ENCODE data around the gene COA7. TPM values are rescaled to one million over a fixed set of nuclear protein-coding genes. Genes with fewer than 3 reads are reported as not detected.

COA7 gene
- total RNA-seq, 4 donors from 2014 or later = 2.2 to 12.7 (median 9.1) TPM

GRCh38 chr1:52651904-52652303 lies 46.2 kb downstream of the COA7 start:
- Histone ChIP-seq H3K4me3 (no peak overlapping the region), H3K36me3 (no peaks in the 10 kb centered on the region), H3K9me3 (no peaks in the 10 kb centered on the region), H3K27ac (no peak overlapping the region), H3K27me3 (no peaks in the 10 kb centered on the region), H3K4me1 (no peaks in the 10 kb centered on the region)
- intact Hi-C loops (cut with DNase I; ENCODE audit: low total_unique reads) (no loop called here), in situ Hi-C loops (cut with MboI; ENCODE audit: low pct_ligation_motif_present in 1 of 4, low pct_unique_long_range_greater_than_20kb in 1 of 4, low sequenced_read_pairs in 3 of 4) (no loop called here)
- TF ChIP-seq POLR2A (IDR thresholded peaks at IDR 0.05) = no peak
- no peak for TF ChIP-seq EP300 (IDR thresholded peaks at IDR 0.05; ENCODE audit: low read depth)
- TF ChIP-seq POLR2AphosphoS5 (IDR thresholded peaks at IDR 0.05) = no peak
- no peak for TF ChIP-seq CTCF (IDR thresholded peaks at IDR 0.05)
- DNase-seq = no peak
- WGBS, 2 donors (ENCODE audit: low coverage in 1 of 2) = 55% methylated on average over 1 of the region's 1 CpG; no CpG with 5 or more reads in 1 of the 2 donors

DNA sequence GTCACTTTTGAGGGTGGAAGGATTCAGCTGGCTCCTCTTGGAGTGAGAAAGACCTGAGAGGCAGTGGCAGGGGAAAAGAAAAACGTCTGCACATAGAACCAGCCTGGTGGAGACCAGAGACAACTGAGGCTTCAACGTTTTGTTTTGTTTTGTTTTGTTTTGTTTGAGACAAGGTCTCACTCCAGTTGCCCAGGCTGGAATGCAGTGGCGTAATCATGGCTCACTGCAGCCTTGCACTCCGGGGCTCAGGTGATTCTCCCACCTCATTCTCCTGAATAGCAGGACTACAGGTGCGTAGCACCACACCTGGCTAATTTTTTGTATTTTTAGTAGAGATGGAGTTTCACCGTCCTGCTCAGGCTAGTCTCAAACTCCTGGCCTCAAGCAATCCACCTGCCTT lies 52.9 kb downstream of the COA7 start:
- H3K4me1 ChIP-seq = no peaks in the 10 kb centered on the region
- no peaks in the 10 kb centered on the region for H3K9me3 ChIP-seq
- H3K4me3 ChIP-seq = no peak overlapping the region
- H3K27me3 ChIP-seq = no peaks in the 10 kb centered on the region
- intact Hi-C loops (cut with DNase I; ENCODE audit: low total_unique reads) (no loop called here), in situ Hi-C loops (cut with MboI; ENCODE audit: low pct_ligation_motif_present in 1 of 4, low pct_unique_long_range_greater_than_20kb in 1 of 4, low sequenced_read_pairs in 3 of 4) (no loop called here)
- TF ChIP-seq EP300 (IDR thresholded peaks at IDR 0.05; ENCODE audit: low read depth) = no peak
- TF ChIP-seq POLR2AphosphoS5 (IDR thresholded peaks at IDR 0.05) = no peak
- TF ChIP-seq POLR2A (IDR thresholded peaks at IDR 0.05) = no peak
- TF ChIP-seq CTCF (IDR thresholded peaks at IDR 0.05) = no peak
- WGBS, 2 donors (ENCODE audit: low coverage in 1 of 2) = 78% methylated on average over 4 to 6 of the region's 6 CpGs
- no peak for DNase-seq
- H3K27ac ChIP-seq = no peak overlapping the region
- no peaks in the 10 kb centered on the region for H3K36me3 ChIP-seq

- Histone ChIP-seq H3K27ac (no peak overlapping the region), H3K27me3 (no peaks in the 10 kb centered on the region), H3K4me3 (no peak overlapping the region), H3K4me1 (no peaks in the 10 kb centered on the region), H3K36me3 (no peaks in the 10 kb centered on the region), H3K9me3 (no peaks in the 10 kb centered on the region)
- no peak for DNase-seq
- WGBS, 2 donors (ENCODE audit: low coverage in 1 of 2) = 77 to 88% methylated on average over 2 to 4 of the region's 4 CpGs
- TF ChIP-seq POLR2A (IDR thresholded peaks at IDR 0.05) (no peak), CTCF (IDR thresholded peaks at IDR 0.05) (no peak), POLR2AphosphoS5 (IDR thresholded peaks at IDR 0.05) (no peak), EP300 (IDR thresholded peaks at IDR 0.05; ENCODE audit: low read depth) (no peak)
- in situ Hi-C loops (cut with MboI; ENCODE audit: low pct_ligation_motif_present in 1 of 4, low pct_unique_long_range_greater_than_20kb in 1 of 4, low sequenced_read_pairs in 3 of 4) (no loop called here), intact Hi-C loops (cut with DNase I; ENCODE audit: low total_unique reads) (no loop called here)
Observed at GRCh38 chr1:52641307-52641706, 56.8 kb downstream of the COA7 start.

DNA sequence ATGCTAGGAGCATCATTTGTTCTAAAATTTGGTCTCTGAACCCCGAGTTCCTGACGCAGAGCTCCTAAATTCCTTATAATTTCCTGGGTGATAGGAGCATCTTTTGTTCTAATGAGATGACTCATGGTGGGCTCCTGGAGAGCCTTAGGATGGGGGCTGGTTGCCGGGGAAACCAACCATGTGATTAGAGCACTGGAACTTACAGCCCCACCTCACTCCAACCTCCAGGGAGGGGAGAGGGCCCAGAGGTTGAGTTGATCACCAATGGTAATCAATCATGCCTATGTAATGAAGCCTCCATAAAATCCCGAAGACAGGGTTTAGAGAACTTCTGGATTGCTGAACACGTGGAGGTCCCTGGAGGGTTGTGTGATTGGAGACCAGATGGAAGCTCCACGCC lies 57.5 kb downstream of the COA7 start:
- intact Hi-C loops (cut with DNase I; ENCODE audit: low total_unique reads) (no loop called here), in situ Hi-C loops (cut with MboI; ENCODE audit: low pct_ligation_motif_present in 1 of 4, low pct_unique_long_range_greater_than_20kb in 1 of 4, low sequenced_read_pairs in 3 of 4) (no loop called here)
- peaks cover 0 to 2% (median 0%) of the 10 kb centered on the region in 4 donors for H3K4me1 ChIP-seq
- no peaks in the 10 kb centered on the region for H3K9me3 ChIP-seq
- no peak overlapping the region for H3K4me3 ChIP-seq
- TF ChIP-seq CTCF (IDR thresholded peaks at IDR 0.05) (no peak), POLR2AphosphoS5 (IDR thresholded peaks at IDR 0.05) (no peak), EP300 (IDR thresholded peaks at IDR 0.05; ENCODE audit: low read depth) (no peak), POLR2A (IDR thresholded peaks at IDR 0.05) (no peak)
- DNase-seq = no peak
- no peak overlapping the region for H3K27ac ChIP-seq
- WGBS, 2 donors (ENCODE audit: low coverage in 1 of 2) = 86 to 97% methylated on average over 5 to 6 of the region's 6 CpGs
- no peaks in the 10 kb centered on the region for H3K36me3 ChIP-seq
- H3K27me3 ChIP-seq = no peaks in the 10 kb centered on the region
